Caco-2 (cell line): Measurements from ENCODE around the gene CFAP53. TPM values are rescaled to one million over a fixed set of nuclear protein-coding genes. Genes with fewer than 3 reads are reported as not detected.
A peak's percentile ranks its signal among the peaks of the same experiment; 100 is the strongest.

Experiments used
- Bru-seq: library from RNA; stranded (reverse); fragments of 400-500 nt; gene quantifications from one replicate; lab custom pipeline; 2021; lab: Mats Ljungman, UMichigan
- BruChase-seq, 2 experiments: library from RNA; stranded (reverse); fragments of 400-500 nt; gene quantifications; one replicate each; lab custom pipeline; 2021; lab: Mats Ljungman, UMichigan
- BruUV-seq: library from RNA; stranded (reverse); fragments of 400-500 nt; replicated peaks from 2 replicates; lab custom pipeline; 2021; lab: Mats Ljungman, UMichigan
- CTCF ChIA-PET: fragments of 300-600 bp; sonication (Branson Sonifier 250); formaldehyde crosslinking; loops from one replicate; lab custom pipeline; 2022; ENCODE audit warnings: antibody characterized with exemption; lab: Charles Lee
- POLR2A ChIA-PET: fragments of 300-600 bp; sonication (Branson Sonifier 250); formaldehyde crosslinking; loops from one replicate; lab custom pipeline; 2022; ENCODE audit warnings: antibody characterized with exemption; lab: Charles Lee
- DNase-seq, 2 experiments: peaks; one replicate each; pipeline versions ENCODE4 v3.0.0 to v3.0.0-alpha.2; 2020 to 2022
- H3K27me3 ChIP-seq: replicated peaks from 2 replicates; pipeline ENCODE4 v1.6.0; 2011; ENCODE audit warnings: low read length; ENCODE audit not compliant: control insufficient read depth, insufficient read depth
- H3K36me3 ChIP-seq: 2 replicates; pipeline ENCODE4 v1.5.1; 2011; ENCODE audit warnings: low read length; ENCODE audit not compliant: control insufficient read depth, insufficient read depth
- H3K4me1 ChIP-seq: fragments of 250-450 bp; sonication (Bioruptor Pico); 2 replicates; pipeline ENCODE4 v1.5.1; 2020; ENCODE audit warnings: mild to moderate bottlenecking
- H3K4me3 ChIP-seq: 2 replicates; pipeline ENCODE4 v1.5.1; 2011; ENCODE audit warnings: low read depth, mild to moderate bottlenecking, control low read depth, low read length
- H3K9me3 ChIP-seq: fragments of 250-450 bp; sonication (Bioruptor Pico); 2 replicates; pipeline ENCODE4 v1.5.1; 2020; ENCODE audit warnings: mild to moderate bottlenecking, moderate library complexity
- H3K27ac Mint-ChIP-seq: one replicate; pipeline ENCODE4 v1.8.0; 2022; ENCODE audit warnings: mixed read lengths; ENCODE audit not compliant: unreplicated experiment
- H3K27me3 Mint-ChIP-seq: one replicate; pipeline ENCODE4 v1.8.0; 2022; ENCODE audit warnings: mixed read lengths; ENCODE audit not compliant: insufficient read depth, unreplicated experiment
- H3K36me3 Mint-ChIP-seq: one replicate; pipeline ENCODE4 v1.8.0; 2022; ENCODE audit warnings: mild to moderate bottlenecking, mixed read lengths; ENCODE audit not compliant: insufficient read depth, unreplicated experiment
- H3K4me1 Mint-ChIP-seq: one replicate; pipeline ENCODE4 v1.8.0; 2022; ENCODE audit warnings: low read depth, mixed read lengths; ENCODE audit not compliant: unreplicated experiment
- H3K4me3 Mint-ChIP-seq: one replicate; pipeline ENCODE4 v1.8.0; 2022; ENCODE audit warnings: mild to moderate bottlenecking, moderate library complexity, mixed read lengths; ENCODE audit not compliant: unreplicated experiment
- H3K9me3 Mint-ChIP-seq: one replicate; pipeline ENCODE4 v1.8.0; 2022; ENCODE audit warnings: mixed read lengths; ENCODE audit not compliant: unreplicated experiment
- intact Hi-C: fragments of 100-400 bp; cut with micrococcal nuclease; formaldehyde crosslinking; loops from one replicate; pipeline ENCODE4 v1.10.0; 2022; ENCODE audit not compliant: unreplicated experiment
- long read RNA-seq: library from polyadenylated mRNA; stranded (forward); transcript quantifications from one replicate; pipeline ENCODE4 v2.0.0, GENCODE V29; 2022
- total RNA-seq: library from RNA; stranded (reverse); gene quantifications from 2 replicates; pipeline ENCODE4 v1.2.3, GENCODE V29; 2022
- TF ChIP-seq, protein P1 (sequence below), 2 experiments: fragments of 200-600 bp in 1 of 2; IDR thresholded peaks; 1 replicate in 1 of 2; 2 replicates in 1 of 2; pipeline versions ENCODE4 v1.5.1 to v1.8.0; 2011 to 2022; ENCODE audit warnings: antibody characterized with exemption in 1 of 2, control low read depth in 1 of 2, inconsistent platforms in 1 of 2, low read depth in 1 of 2, low read length in 1 of 2, mild to moderate bottlenecking in 1 of 2, moderate library complexity in 1 of 2; ENCODE audit not compliant: insufficient read depth in 1 of 2, severe bottlenecking in 1 of 2, unreplicated experiment in 1 of 2

CFAP53 gene
- total RNA-seq, result 0.23 TPM in 1 of 2 replicates, not detected in the other
- percentile 19 among the genes with signal in this experiment for Bru-seq, nascent RNA
- BruChase-seq, experiment 1, labeled RNA remaining after a 2-hour chase, result percentile 24 among the genes with signal in this experiment
- BruChase-seq, experiment 2, labeled RNA remaining after a 6-hour chase, result percentile 26 among the genes with signal in this experiment
- long read RNA-seq, result 0 reads

GRCh38 chr18:50266248-50266704, at the start of gene CFAP53:
Gene CFAP53 (minus strand): TSS chr18:50266495. CDS start chr18:50266404, 91 bp downstream.
- TF ChIP-seq, protein P1, sequence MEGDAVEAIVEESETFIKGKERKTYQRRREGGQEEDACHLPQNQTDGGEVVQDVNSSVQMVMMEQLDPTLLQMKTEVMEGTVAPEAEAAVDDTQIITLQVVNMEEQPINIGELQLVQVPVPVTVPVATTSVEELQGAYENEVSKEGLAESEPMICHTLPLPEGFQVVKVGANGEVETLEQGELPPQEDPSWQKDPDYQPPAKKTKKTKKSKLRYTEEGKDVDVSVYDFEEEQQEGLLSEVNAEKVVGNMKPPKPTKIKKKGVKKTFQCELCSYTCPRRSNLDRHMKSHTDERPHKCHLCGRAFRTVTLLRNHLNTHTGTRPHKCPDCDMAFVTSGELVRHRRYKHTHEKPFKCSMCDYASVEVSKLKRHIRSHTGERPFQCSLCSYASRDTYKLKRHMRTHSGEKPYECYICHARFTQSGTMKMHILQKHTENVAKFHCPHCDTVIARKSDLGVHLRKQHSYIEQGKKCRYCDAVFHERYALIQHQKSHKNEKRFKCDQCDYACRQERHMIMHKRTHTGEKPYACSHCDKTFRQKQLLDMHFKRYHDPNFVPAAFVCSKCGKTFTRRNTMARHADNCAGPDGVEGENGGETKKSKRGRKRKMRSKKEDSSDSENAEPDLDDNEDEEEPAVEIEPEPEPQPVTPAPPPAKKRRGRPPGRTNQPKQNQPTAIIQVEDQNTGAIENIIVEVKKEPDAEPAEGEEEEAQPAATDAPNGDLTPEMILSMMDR (IDR thresholded peaks at IDR 0.05; ENCODE audit: insufficient read depth in 1 of 2, low read depth in 1 of 2, low read length in 1 of 2, severe bottlenecking in 1 of 2, unreplicated experiment in 1 of 2), result no peak
- intact Hi-C loops, result no loop called here
- Histone ChIP-seq H3K36me3 (no peaks in the 10 kb centered on the region), H3K27me3 (no peaks in the 10 kb centered on the region), H3K9me3 (no peaks in the 10 kb centered on the region), H3K4me1 (no peaks in the 10 kb centered on the region), H3K4me3 (peak within 1 kb of the TSS; percentile 44)
- H3K4me1 Mint-ChIP-seq, result no peaks in the 10 kb centered on the region
- H3K9me3 Mint-ChIP-seq, result no peaks in the 10 kb centered on the region
- no peaks in the 10 kb centered on the region for H3K36me3 Mint-ChIP-seq
- peak; percentile 78 to 79 for DNase-seq
- BruUV-seq, result no TSS peak
- H3K4me3 Mint-ChIP-seq, result peak within 1 kb of the TSS; percentile 77
- peak within 1 kb of the TSS; percentile 74 for H3K27ac Mint-ChIP-seq
- ChIA-PET CTCF (no interaction called here), POLR2A (no interaction called here)
- peaks cover 2% of the 10 kb centered on the region for H3K27me3 Mint-ChIP-seq

- Mint-ChIP-seq H3K27me3 (peaks cover 4% of the 10 kb centered on the region), H3K27ac (no peak overlapping the region), H3K4me3 (no peak overlapping the region), H3K4me1 (no peaks in the 10 kb centered on the region), H3K9me3 (no peaks in the 10 kb centered on the region), H3K36me3 (no peaks in the 10 kb centered on the region)
- CTCF ChIA-PET, result no interaction called here
- H3K27me3 ChIP-seq, result no peaks in the 10 kb centered on the region
- no TSS peak for BruUV-seq
- POLR2A ChIA-PET, result no interaction called here
- H3K36me3 ChIP-seq, result no peaks in the 10 kb centered on the region
- H3K4me1 ChIP-seq, result no peaks in the 10 kb centered on the region
- intact Hi-C loops, result no loop called here
- no peak overlapping the region for H3K4me3 ChIP-seq
- TF ChIP-seq, protein P1 (IDR thresholded peaks at IDR 0.05; ENCODE audit: insufficient read depth in 1 of 2, low read depth in 1 of 2, low read length in 1 of 2, severe bottlenecking in 1 of 2, unreplicated experiment in 1 of 2), result no peak
- no peaks in the 10 kb centered on the region for H3K9me3 ChIP-seq
- no peak for DNase-seq
These were observed 49.0 kb upstream of the CFAP53 start for GRCh38 chr18:50315100-50315871.

- Histone ChIP-seq H3K4me3 (no peak overlapping the region), H3K36me3 (no peaks in the 10 kb centered on the region), H3K4me1 (no peaks in the 10 kb centered on the region), H3K27me3 (no peaks in the 10 kb centered on the region), H3K9me3 (no peaks in the 10 kb centered on the region)
- Mint-ChIP-seq H3K4me3 (no peak overlapping the region), H3K27me3 (peaks cover 4% of the 10 kb centered on the region), H3K9me3 (no peaks in the 10 kb centered on the region), H3K27ac (no peak overlapping the region), H3K4me1 (no peaks in the 10 kb centered on the region), H3K36me3 (no peaks in the 10 kb centered on the region)
- ChIA-PET CTCF (no interaction called here), POLR2A (no interaction called here)
- BruUV-seq, result no TSS peak
- TF ChIP-seq, protein P1 (IDR thresholded peaks at IDR 0.05; ENCODE audit: insufficient read depth in 1 of 2, low read depth in 1 of 2, low read length in 1 of 2, severe bottlenecking in 1 of 2, unreplicated experiment in 1 of 2), result no peak
- no peak for DNase-seq
- intact Hi-C loops, result no loop called here
These were observed 47.7 kb upstream of the CFAP53 start for GRCh38 chr18:50313873-50314460.
